Type B pancreatic cell (in vitro differentiated cells): Measurements from ENCODE around the gene PACS2. TPM values are rescaled to one million over a fixed set of nuclear protein-coding genes. Genes with fewer than 3 reads are reported as not detected.

Source experiments
- DNase-seq: peaks from one replicate; pipeline ENCODE4 v3.0.0; 2021; ENCODE audit warnings: mixed read lengths; ENCODE audit not compliant: unreplicated experiment; ENCODE audit errors: extremely low spot score
- H3K27ac Mint-ChIP-seq: 2 replicates; pipeline ENCODE4 v1.8.0; 2021; ENCODE audit warnings: mild to moderate bottlenecking, mixed read lengths
- H3K27me3 Mint-ChIP-seq: 2 replicates; pipeline ENCODE4 v1.8.0; 2021; ENCODE audit warnings: mixed read lengths
- H3K36me3 Mint-ChIP-seq: 2 replicates; pipeline ENCODE4 v1.8.0; 2021; ENCODE audit warnings: mixed read lengths
- H3K4me1 Mint-ChIP-seq: one replicate; pipeline ENCODE4 v1.8.0; 2021; ENCODE audit warnings: mixed read lengths; ENCODE audit not compliant: unreplicated experiment
- H3K4me3 Mint-ChIP-seq: 2 replicates; pipeline ENCODE4 v1.8.0; 2021; ENCODE audit warnings: mild to moderate bottlenecking, mixed read lengths
- H3K9me3 Mint-ChIP-seq: 2 replicates; pipeline ENCODE4 v1.8.0; 2021; ENCODE audit warnings: mixed read lengths
- CTCF ChIP-seq: fragments of 200-600 bp; sonication (generic); conservative IDR thresholded peaks from 2 replicates; pipeline ENCODE4 v1.5.0; 2021; ENCODE audit warnings: antibody characterized with exemption, mild to moderate bottlenecking
- total RNA-seq: library from RNA; stranded (reverse); gene quantifications from 2 replicates; pipeline ENCODE4 v1.2.1, GENCODE V29; 2021; ENCODE audit warnings: low replicate concordance

Gene PACS2
- total RNA-seq, 1 donor from 2014 or later: 101 TPM

- no peak for TF ChIP-seq CTCF
Measured at GRCh38 chr14:105346200-105346533, 31.6 kb downstream of the PACS2 start.

GRCh38 chr14:105346876-105347586 is 32.5 kb downstream of the PACS2 start:
- Mint-ChIP-seq H3K4me3 (no peak overlapping the region), H3K27me3 (no peaks in the 10 kb centered on the region), H3K4me1 (peaks cover 5% of the 10 kb centered on the region), H3K36me3 (peaks cover 5% of the 10 kb centered on the region), H3K9me3 (peaks cover 5% of the 10 kb centered on the region), H3K27ac (no peak overlapping the region)
- DNase-seq: no peak
- TF ChIP-seq CTCF: no peak

More at GRCh38 chr14:105346200-105346533, 31.6 kb downstream of the PACS2 start:
- peaks cover 5% of the 10 kb centered on the region for H3K36me3 Mint-ChIP-seq
- no peak overlapping the region for H3K4me3 Mint-ChIP-seq
- H3K4me1 Mint-ChIP-seq: peaks cover 6% of the 10 kb centered on the region
- peaks cover 5% of the 10 kb centered on the region for H3K9me3 Mint-ChIP-seq
- no peaks in the 10 kb centered on the region for H3K27me3 Mint-ChIP-seq
- no peak for DNase-seq
- no peak overlapping the region for H3K27ac Mint-ChIP-seq

- Mint-ChIP-seq H3K4me3 (no peak overlapping the region), H3K9me3 (peaks cover 5% of the 10 kb centered on the region), H3K27ac (no peak overlapping the region), H3K27me3 (no peaks in the 10 kb centered on the region), H3K4me1 (peaks cover 7% of the 10 kb centered on the region), H3K36me3 (peaks cover 5% of the 10 kb centered on the region)
- TF ChIP-seq CTCF: no peak
- DNase-seq: no peak
Measured at GRCh38 chr14:105347587-105347968, 33.0 kb downstream of the PACS2 start.

GRCh38 chr14:105348169-105348944 is 33.8 kb downstream of the PACS2 start:
- Mint-ChIP-seq H3K4me1 (peaks cover 3% of the 10 kb centered on the region), H3K4me3 (no peak overlapping the region), H3K36me3 (peaks cover 5% of the 10 kb centered on the region), H3K27me3 (no peaks in the 10 kb centered on the region), H3K9me3 (peaks cover 5% of the 10 kb centered on the region), H3K27ac (no peak overlapping the region)
- no peak for TF ChIP-seq CTCF
- DNase-seq: no peak

GRCh38 chr14:105348945-105349699 is 34.6 kb downstream of the PACS2 start:
- Mint-ChIP-seq H3K9me3 (peaks cover 5% of the 10 kb centered on the region), H3K36me3 (peaks cover 5% of the 10 kb centered on the region), H3K4me3 (no peak overlapping the region), H3K27me3 (no peaks in the 10 kb centered on the region), H3K4me1 (peaks cover 3% of the 10 kb centered on the region), H3K27ac (no peak overlapping the region)
- no peak for TF ChIP-seq CTCF
- no peak for DNase-seq
